ENCODE results near the gene ZNF275.

The ZNF275 gene

DNA sequence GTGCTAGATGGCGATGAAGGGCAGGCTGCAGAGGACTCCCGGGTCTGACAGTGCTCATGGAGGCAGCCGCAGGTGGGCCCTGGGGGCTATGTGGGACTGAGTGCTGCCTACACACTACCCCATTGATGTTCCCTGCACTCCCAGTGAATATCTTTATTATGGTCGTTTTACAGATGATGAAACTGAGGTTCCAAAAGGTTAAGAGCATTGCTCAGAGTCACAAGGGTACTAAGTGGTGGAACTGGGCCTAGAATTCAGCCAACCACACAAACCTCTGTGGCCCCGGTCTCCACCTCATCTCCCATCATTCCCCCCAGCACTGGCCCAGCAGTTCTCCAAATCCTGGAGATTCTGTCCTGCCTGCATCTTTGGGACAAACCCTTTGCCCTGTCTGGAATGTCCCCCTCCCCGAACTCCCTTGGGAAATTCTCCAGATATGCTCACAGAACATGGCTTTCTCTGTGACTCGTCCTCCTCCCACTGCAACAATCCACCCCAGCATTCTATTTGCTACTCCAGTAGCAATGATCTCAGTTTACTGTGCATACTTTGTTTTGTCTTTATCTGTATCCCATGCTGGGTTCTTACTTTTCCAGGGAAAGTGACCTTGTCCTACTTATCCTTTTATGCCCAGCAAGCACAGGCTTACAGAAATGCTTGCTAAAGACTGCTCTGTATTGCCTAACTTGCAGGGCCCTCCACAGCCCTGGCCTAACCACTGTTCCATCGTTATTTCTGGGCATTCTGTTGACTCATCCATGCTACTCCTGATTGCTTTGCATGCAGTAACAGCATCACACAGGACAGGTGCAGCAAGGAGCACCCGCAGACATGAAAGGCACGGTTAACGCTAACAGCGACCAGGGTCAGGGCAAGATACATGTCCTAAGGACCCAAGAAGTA is 26.4 kb upstream of the ZNF275 start:
- Mint-ChIP-seq H3K4me1 (no peaks in the 10 kb centered on the region), H3K27ac (no peak overlapping the region), H3K4me3 (no peak overlapping the region), H3K27me3 (ENCODE audit: low read depth, poor library complexity) (peaks cover 22% of the 10 kb centered on the region), H3K9me3 (peaks cover 74% of the 10 kb centered on the region), H3K36me3 (ENCODE audit: low read depth) (no peaks in the 10 kb centered on the region)
- no peak for DNase-seq
- TF ChIP-seq, protein P1, sequence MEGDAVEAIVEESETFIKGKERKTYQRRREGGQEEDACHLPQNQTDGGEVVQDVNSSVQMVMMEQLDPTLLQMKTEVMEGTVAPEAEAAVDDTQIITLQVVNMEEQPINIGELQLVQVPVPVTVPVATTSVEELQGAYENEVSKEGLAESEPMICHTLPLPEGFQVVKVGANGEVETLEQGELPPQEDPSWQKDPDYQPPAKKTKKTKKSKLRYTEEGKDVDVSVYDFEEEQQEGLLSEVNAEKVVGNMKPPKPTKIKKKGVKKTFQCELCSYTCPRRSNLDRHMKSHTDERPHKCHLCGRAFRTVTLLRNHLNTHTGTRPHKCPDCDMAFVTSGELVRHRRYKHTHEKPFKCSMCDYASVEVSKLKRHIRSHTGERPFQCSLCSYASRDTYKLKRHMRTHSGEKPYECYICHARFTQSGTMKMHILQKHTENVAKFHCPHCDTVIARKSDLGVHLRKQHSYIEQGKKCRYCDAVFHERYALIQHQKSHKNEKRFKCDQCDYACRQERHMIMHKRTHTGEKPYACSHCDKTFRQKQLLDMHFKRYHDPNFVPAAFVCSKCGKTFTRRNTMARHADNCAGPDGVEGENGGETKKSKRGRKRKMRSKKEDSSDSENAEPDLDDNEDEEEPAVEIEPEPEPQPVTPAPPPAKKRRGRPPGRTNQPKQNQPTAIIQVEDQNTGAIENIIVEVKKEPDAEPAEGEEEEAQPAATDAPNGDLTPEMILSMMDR (IDR thresholded peaks at IDR 0.05), result no peak

DNA sequence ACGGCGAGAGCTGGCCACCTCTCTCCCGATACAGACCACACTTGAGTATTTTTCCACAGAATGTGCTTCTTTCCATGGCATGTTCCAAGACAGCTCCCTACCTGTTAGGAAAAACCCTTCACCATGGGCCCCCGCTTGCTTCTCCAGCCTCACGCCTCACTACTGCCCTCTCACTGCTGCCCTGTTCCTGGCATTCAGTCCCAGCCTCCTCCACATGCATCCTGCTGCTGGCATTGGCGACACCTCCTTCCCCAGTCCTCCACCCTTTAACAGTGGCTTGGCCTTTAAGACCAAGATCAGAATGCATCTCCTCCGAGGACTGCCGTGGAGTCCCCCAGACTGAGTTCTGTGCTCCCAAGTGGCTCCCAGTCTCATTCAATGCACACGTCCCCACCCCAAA is 23.1 kb upstream of the ZNF275 start:
- peaks cover 7% of the 10 kb centered on the region for H3K27me3 Mint-ChIP-seq (ENCODE audit: low read depth, poor library complexity)
- H3K36me3 Mint-ChIP-seq (ENCODE audit: low read depth), result no peaks in the 10 kb centered on the region
- H3K9me3 Mint-ChIP-seq, result peaks cover 46% of the 10 kb centered on the region
- DNase-seq, result no peak
- TF ChIP-seq, protein P1 (IDR thresholded peaks at IDR 0.05), result no peak
- H3K27ac Mint-ChIP-seq, result no peak overlapping the region
- no peak overlapping the region for H3K4me3 Mint-ChIP-seq
- no peaks in the 10 kb centered on the region for H3K4me1 Mint-ChIP-seq

DNA sequence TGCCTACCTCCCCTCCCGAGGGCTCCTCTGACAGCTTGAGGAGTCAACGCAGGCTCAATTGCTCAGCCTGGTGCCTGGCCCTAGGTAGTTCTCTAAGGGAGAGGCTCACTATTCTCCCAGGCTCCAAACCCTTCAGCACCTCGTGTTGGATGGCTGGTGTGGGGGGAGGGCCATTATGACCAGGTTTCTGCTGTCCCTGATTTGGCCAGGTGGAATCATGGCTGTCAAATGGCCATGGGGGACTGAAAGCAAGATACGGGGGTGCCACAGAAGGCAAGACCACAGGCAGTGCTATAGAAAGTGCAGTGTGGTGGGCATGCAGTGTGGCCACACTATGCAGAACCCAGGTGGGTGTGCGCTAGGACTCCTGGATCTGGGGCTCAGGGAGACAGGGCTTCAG is 21.9 kb upstream of the ZNF275 start:
- H3K36me3 Mint-ChIP-seq (ENCODE audit: low read depth), result no peaks in the 10 kb centered on the region
- no peaks in the 10 kb centered on the region for H3K4me1 Mint-ChIP-seq
- H3K27ac Mint-ChIP-seq, result no peak overlapping the region
- TF ChIP-seq, protein P1 (IDR thresholded peaks at IDR 0.05), result no peak
- H3K4me3 Mint-ChIP-seq, result no peak overlapping the region
- H3K27me3 Mint-ChIP-seq (ENCODE audit: low read depth, poor library complexity), result peaks cover 7% of the 10 kb centered on the region
- DNase-seq, result no peak
- peaks cover 40% of the 10 kb centered on the region for H3K9me3 Mint-ChIP-seq

DNA sequence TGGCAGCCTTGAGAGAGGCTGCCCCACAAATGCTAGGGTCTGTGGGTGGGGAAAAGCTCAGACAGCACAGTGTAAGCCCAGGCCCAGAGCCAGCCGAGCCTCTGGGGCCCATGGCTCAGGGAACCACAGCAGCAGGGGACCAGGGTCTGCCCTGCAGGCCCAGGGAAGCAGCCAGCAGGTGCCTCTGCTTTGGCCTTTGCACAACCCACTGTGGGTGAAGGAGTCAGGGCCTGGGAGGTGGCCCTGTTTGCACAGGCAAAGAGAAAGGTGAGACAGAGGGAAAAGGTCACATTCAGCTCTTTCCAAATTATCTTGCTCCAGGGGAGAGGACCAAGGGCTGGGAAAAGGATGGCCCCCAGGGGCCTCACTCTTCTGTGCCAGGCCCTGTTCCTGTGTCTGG is 21.1 kb upstream of the ZNF275 start:
- H3K27ac Mint-ChIP-seq, result no peak overlapping the region
- no peak for DNase-seq
- H3K27me3 Mint-ChIP-seq (ENCODE audit: low read depth, poor library complexity), result peaks cover 7% of the 10 kb centered on the region
- no peak overlapping the region for H3K4me3 Mint-ChIP-seq
- TF ChIP-seq, protein P1 (IDR thresholded peaks at IDR 0.05), result no peak
- no peaks in the 10 kb centered on the region for H3K4me1 Mint-ChIP-seq
- H3K9me3 Mint-ChIP-seq, result peaks cover 41% of the 10 kb centered on the region
- no peaks in the 10 kb centered on the region for H3K36me3 Mint-ChIP-seq (ENCODE audit: low read depth)

DNA sequence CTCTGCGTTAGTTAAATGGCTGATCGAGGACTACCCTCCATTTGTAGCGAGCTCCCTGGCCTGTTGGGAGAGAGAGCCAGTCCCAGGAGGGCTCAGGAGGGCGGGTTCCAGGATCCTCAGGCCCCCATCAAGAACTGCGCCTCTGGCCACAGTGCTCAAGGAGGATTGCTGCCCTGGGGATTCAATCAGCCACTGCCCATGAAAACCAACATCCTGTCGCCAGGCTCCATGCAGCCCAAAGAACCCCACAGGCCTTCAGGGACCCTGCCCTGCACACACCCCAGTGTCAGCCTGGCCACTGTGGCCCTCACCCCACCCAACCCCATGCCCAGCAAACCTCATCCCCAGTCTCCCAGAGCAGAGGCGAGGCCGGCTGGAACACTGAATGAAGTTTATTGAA is 16.6 kb upstream of the ZNF275 start:
- H3K4me1 Mint-ChIP-seq, result peaks cover 5% of the 10 kb centered on the region
- DNase-seq, result no peak
- peaks cover 28% of the 10 kb centered on the region for H3K27me3 Mint-ChIP-seq (ENCODE audit: low read depth, poor library complexity)
- peaks cover 35% of the 10 kb centered on the region for H3K9me3 Mint-ChIP-seq
- H3K4me3 Mint-ChIP-seq, result no peak overlapping the region
- no peak overlapping the region for H3K27ac Mint-ChIP-seq
- TF ChIP-seq, protein P1 (IDR thresholded peaks at IDR 0.05), result no peak
- H3K36me3 Mint-ChIP-seq (ENCODE audit: low read depth), result no peaks in the 10 kb centered on the region

Data from nephron progenitor cell (in vitro differentiated cells).